HepG2 (cell line): ENCODE measurements around the gene STK39. TPM values are rescaled to one million over a fixed set of nuclear protein-coding genes. Genes with fewer than 3 reads are reported as not detected.
A peak's percentile ranks its signal among the peaks of the same experiment; 100 is the strongest.

Source experiments
- ATRX ChIP-seq: sonication (generic); formaldehyde crosslinking; IDR thresholded peaks from 2 replicates; pipeline ENCODE4 v1.4.0; 2020; ENCODE audit warnings: missing genetic modification reagents, borderline replicate concordance
- BCL6 ChIP-seq: IDR thresholded peaks from 2 replicates; pipeline ENCODE4 v1.6.1; 2016; ENCODE audit warnings: missing genetic modification reagents, missing compliant biosample characterization
- GATAD1 ChIP-seq: IDR thresholded peaks from 2 replicates; pipeline ENCODE4 v1.6.1; 2016; ENCODE audit warnings: missing genetic modification reagents, missing compliant biosample characterization
- KDM1A ChIP-seq: IDR thresholded peaks from 2 replicates; pipeline ENCODE4 v1.6.1; 2016; ENCODE audit warnings: missing compliant biosample characterization
- MAFF ChIP-seq: IDR thresholded peaks from 2 replicates; pipeline ENCODE4 v1.6.1; 2011; ENCODE audit warnings: low read depth, low read length, improper control_type of control experiment
- MTA3 ChIP-seq: sonication (generic); formaldehyde crosslinking; IDR thresholded peaks from 2 replicates; pipeline ENCODE4 v1.4.0; 2020; ENCODE audit warnings: missing genetic modification reagents
- NR2F2 ChIP-seq: IDR thresholded peaks from 2 replicates; pipeline ENCODE4 v1.6.1; 2012; ENCODE audit warnings: low read depth, inconsistent platforms, borderline replicate concordance
- PCBP2 ChIP-seq: fragments of 200-400 bp; formaldehyde crosslinking; optimal IDR thresholded peaks from 2 replicates; pipeline ENCODE3; 2018; ENCODE audit warnings: low read length, low read depth; ENCODE audit not compliant: poor library complexity, severe bottlenecking
- SP140L ChIP-seq: sonication (generic); formaldehyde crosslinking; IDR thresholded peaks from 2 replicates; pipeline ENCODE4 v1.4.0; 2020; ENCODE audit warnings: missing genetic modification reagents, borderline replicate concordance
- TOE1 ChIP-seq: sonication (generic); formaldehyde crosslinking; IDR thresholded peaks from 2 replicates; pipeline ENCODE4 v1.4.0; 2020; ENCODE audit warnings: mild to moderate bottlenecking, missing genetic modification reagents
- ZMAT3 ChIP-seq: sonication (generic); formaldehyde crosslinking; conservative IDR thresholded peaks from 2 replicates; pipeline ENCODE4 v1.7.0; 2021; ENCODE audit warnings: missing genetic modification reagents
- ZNF292 ChIP-seq: sonication (generic); formaldehyde crosslinking; IDR thresholded peaks from 2 replicates; pipeline ENCODE4 v1.8.1; 2022; ENCODE audit warnings: mild to moderate bottlenecking, low read depth, missing genetic modification reagents, borderline replicate concordance
- ZNF296 ChIP-seq: sonication (generic); formaldehyde crosslinking; conservative IDR thresholded peaks from 2 replicates; pipeline ENCODE4 v1.5.0; 2020; ENCODE audit warnings: mild to moderate bottlenecking, missing genetic modification reagents
- ZNF337 ChIP-seq: sonication (generic); formaldehyde crosslinking; IDR thresholded peaks from 2 replicates; pipeline ENCODE4 v1.5.1; 2020; ENCODE audit warnings: missing genetic modification reagents, low read depth, mild to moderate bottlenecking, borderline replicate concordance
- ZNF552 ChIP-seq: sonication (generic); formaldehyde crosslinking; IDR thresholded peaks from 2 replicates; pipeline ENCODE4 v1.9.0; 2022; ENCODE audit warnings: missing genetic modification reagents, mild to moderate bottlenecking, borderline replicate concordance
- ZNF556 ChIP-seq: sonication (generic); formaldehyde crosslinking; IDR thresholded peaks from 2 replicates; pipeline ENCODE4 v1.4.0; 2020; ENCODE audit warnings: mild to moderate bottlenecking, missing genetic modification reagents, borderline replicate concordance
- ZSCAN21 ChIP-seq: sonication (generic); formaldehyde crosslinking; IDR thresholded peaks from 2 replicates; pipeline ENCODE4 v1.8.0; 2022; ENCODE audit warnings: mild to moderate bottlenecking, missing genetic modification reagents, moderate library complexity, borderline replicate concordance
- polyA plus RNA-seq, 8 experiments: library from polyadenylated mRNA; depleted of rRNA in 3 of 8; stranded (reverse) in 7 of 8; unstranded in 1 of 8; fragments of >200 nt; fragmentation: Illumina TruSeq in 4 of 8; extraction: Trizol in 4 of 8; gene quantifications; 2 replicates each; pipeline versions ENCODE4 v1.2.1 to v1.2.3, GENCODE V29; 2011 to 2016; ENCODE audit warnings: low read depth in 4 of 8, missing spikeins in 1 of 8, mixed read lengths in 1 of 8; ENCODE audit not compliant: insufficient read depth in 1 of 8
- total RNA-seq, 5 experiments: library from RNA; depleted of rRNA; stranded (reverse); fragments of >200 nt; fragmentation: Illumina TruSeq; extraction: Trizol; gene quantifications; 2 replicates each; pipeline ENCODE4 v1.2.3, GENCODE V29; 2016; ENCODE audit warnings: low read depth in 1 of 5
- TF ChIP-seq, protein P1 (sequence below): IDR thresholded peaks from 2 replicates; pipeline ENCODE4 v1.6.1; 2016; ENCODE audit warnings: low read depth, control low read depth
- TF ChIP-seq, protein P2 (sequence below): sonication (generic); formaldehyde crosslinking; IDR thresholded peaks from 2 replicates; pipeline ENCODE4 v1.5.0; 2020; ENCODE audit warnings: missing genetic modification reagents
- TF ChIP-seq, protein P3 (sequence below): sonication (generic); formaldehyde crosslinking; IDR thresholded peaks from 2 replicates; pipeline ENCODE4 v1.5.1; 2020; ENCODE audit warnings: mild to moderate bottlenecking, moderate library complexity, missing genetic modification reagents
- TF ChIP-seq, protein P4 (sequence below): sonication (generic); formaldehyde crosslinking; IDR thresholded peaks from 2 replicates; pipeline ENCODE4 v1.8.0; 2022; ENCODE audit warnings: mild to moderate bottlenecking, missing genetic modification reagents, moderate library complexity
- TF ChIP-seq, protein P5 (sequence below): sonication (generic); formaldehyde crosslinking; IDR thresholded peaks from 2 replicates; pipeline ENCODE4 v1.4.0; 2020; ENCODE audit warnings: mild to moderate bottlenecking, missing genetic modification reagents
- TF ChIP-seq, protein P6 (sequence below): sonication (generic); formaldehyde crosslinking; IDR thresholded peaks from 2 replicates; pipeline ENCODE4 v1.4.0; 2020; ENCODE audit warnings: mild to moderate bottlenecking, missing genetic modification reagents

STK39 gene
- total and polyA plus RNA-seq, 2 of the 13 experiments (the other 11 are each of a cell fraction or from before 2014, with no cell fraction given): 27.3 to 38.4 TPM

DNA sequence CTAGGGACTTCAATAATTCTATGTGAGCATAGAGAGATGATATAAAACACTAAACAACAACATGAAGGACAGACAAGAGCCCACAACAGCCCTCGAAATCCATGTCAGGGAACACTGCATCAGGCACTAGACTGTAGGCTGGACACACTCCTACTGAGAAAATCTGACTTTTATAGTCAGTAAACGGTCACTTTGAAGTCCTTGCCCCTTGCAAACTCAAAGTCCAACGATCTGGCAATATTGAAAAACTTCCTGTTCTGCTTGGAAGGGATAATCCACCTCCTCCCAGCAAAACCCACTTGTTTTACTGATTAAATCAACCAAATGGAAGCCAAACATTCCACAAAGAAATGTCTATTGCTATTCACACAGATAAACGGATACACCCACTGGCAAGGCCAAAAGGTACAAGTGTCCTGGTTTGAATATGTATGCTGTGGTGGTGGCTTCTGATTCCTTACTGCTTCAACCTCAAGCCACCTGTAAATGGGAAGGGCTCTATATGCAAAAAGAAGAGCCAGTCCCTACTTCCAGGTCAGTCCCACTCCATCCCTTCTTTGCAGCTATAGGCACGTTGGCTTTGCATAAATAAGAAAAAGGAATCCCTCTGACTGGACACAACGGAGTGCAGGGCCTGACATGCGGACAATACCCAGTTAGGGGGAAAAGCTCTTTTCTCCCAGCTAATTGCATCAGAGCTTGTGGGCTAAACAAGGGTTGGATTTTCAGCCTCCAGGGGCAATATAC lies 56.6 kb downstream of the STK39 start (continued):
- TF ChIP-seq, protein P1, sequence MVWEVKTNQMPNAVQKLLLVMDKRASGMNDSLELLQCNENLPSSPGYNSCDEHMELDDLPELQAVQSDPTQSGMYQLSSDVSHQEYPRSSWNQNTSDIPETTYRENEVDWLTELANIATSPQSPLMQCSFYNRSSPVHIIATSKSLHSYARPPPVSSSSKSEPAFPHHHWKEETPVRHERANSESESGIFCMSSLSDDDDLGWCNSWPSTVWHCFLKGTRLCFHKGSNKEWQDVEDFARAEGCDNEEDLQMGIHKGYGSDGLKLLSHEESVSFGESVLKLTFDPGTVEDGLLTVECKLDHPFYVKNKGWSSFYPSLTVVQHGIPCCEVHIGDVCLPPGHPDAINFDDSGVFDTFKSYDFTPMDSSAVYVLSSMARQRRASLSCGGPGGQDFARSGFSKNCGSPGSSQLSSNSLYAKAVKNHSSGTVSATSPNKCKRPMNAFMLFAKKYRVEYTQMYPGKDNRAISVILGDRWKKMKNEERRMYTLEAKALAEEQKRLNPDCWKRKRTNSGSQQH (CRISPR knock-in tag): 0 out of 2 replicates have a peak, but pooled peaks have one; percentile 47
- TF ChIP-seq, protein P2, sequence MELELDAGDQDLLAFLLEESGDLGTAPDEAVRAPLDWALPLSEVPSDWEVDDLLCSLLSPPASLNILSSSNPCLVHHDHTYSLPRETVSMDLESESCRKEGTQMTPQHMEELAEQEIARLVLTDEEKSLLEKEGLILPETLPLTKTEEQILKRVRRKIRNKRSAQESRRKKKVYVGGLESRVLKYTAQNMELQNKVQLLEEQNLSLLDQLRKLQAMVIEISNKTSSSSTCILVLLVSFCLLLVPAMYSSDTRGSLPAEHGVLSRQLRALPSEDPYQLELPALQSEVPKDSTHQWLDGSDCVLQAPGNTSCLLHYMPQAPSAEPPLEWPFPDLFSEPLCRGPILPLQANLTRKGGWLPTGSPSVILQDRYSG: no peak
- TF ChIP-seq ATRX (no peak), KDM1A (CRISPR knock-in tag) (no peak), ZMAT3 (CRISPR knock-in tag) (0 out of 2 replicates have a peak, but pooled peaks have one; percentile 33), ZNF556 (CRISPR knock-in tag) (peak; percentile 35; the same call in 1 of the 2 replicates), TOE1 (CRISPR knock-in tag) (no peak), MTA3 (CRISPR knock-in tag) (no peak), ZNF552 (CRISPR knock-in tag) (no peak), SP140L (no peak), GATAD1 (0 out of 2 replicates have a peak, but pooled peaks have one; percentile 37), ZNF296 (CRISPR knock-in tag) (no peak), NR2F2 (peak; percentile 70), PCBP2 (no peak), ZSCAN21 (CRISPR knock-in tag) (no peak), ZNF292 (CRISPR knock-in tag) (no peak; the same call in 1 of the 2 replicates), BCL6 (peak; percentile 76), ZNF337 (0 out of 2 replicates have a peak, but pooled peaks have one; percentile 66), MAFF (0 out of 2 replicates have a peak, but pooled peaks have one; percentile 32)
- TF ChIP-seq, protein P3, sequence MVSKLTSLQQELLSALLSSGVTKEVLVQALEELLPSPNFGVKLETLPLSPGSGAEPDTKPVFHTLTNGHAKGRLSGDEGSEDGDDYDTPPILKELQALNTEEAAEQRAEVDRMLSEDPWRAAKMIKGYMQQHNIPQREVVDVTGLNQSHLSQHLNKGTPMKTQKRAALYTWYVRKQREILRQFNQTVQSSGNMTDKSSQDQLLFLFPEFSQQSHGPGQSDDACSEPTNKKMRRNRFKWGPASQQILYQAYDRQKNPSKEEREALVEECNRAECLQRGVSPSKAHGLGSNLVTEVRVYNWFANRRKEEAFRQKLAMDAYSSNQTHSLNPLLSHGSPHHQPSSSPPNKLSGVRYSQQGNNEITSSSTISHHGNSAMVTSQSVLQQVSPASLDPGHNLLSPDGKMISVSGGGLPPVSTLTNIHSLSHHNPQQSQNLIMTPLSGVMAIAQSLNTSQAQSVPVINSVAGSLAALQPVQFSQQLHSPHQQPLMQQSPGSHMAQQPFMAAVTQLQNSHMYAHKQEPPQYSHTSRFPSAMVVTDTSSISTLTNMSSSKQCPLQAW (CRISPR knock-in tag): peak; percentile 69; the same call in 1 of the 2 replicates
- TF ChIP-seq, protein P4, sequence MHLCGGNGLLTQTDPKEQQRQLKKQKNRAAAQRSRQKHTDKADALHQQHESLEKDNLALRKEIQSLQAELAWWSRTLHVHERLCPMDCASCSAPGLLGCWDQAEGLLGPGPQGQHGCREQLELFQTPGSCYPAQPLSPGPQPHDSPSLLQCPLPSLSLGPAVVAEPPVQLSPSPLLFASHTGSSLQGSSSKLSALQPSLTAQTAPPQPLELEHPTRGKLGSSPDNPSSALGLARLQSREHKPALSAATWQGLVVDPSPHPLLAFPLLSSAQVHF (CRISPR knock-in tag): no peak
- TF ChIP-seq, protein P5, sequence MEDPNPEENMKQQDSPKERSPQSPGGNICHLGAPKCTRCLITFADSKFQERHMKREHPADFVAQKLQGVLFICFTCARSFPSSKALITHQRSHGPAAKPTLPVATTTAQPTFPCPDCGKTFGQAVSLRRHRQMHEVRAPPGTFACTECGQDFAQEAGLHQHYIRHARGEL (CRISPR knock-in tag): no peak
- TF ChIP-seq, protein P6, sequence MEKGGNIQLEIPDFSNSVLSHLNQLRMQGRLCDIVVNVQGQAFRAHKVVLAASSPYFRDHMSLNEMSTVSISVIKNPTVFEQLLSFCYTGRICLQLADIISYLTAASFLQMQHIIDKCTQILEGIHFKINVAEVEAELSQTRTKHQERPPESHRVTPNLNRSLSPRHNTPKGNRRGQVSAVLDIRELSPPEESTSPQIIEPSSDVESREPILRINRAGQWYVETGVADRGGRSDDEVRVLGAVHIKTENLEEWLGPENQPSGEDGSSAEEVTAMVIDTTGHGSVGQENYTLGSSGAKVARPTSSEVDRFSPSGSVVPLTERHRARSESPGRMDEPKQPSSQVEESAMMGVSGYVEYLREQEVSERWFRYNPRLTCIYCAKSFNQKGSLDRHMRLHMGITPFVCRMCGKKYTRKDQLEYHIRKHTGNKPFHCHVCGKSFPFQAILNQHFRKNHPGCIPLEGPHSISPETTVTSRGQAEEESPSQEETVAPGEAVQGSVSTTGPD (CRISPR knock-in tag): peak; percentile 95
